Measurements from ENCODE around the gene SAMM50. TPM values are rescaled to one million over a fixed set of nuclear protein-coding genes. Genes with fewer than 3 reads are reported as not detected.

Gene SAMM50
- total RNA-seq, 1 donor from 2014 or later, result 48.0 TPM

GRCh38 chr22:43992331-43992821, 37.1 kb downstream of the SAMM50 start:
- no peaks in the 10 kb centered on the region for H3K36me3 Mint-ChIP-seq (ENCODE audit: unreplicated experiment)
- H3K4me1 Mint-ChIP-seq (ENCODE audit: low read depth, unreplicated experiment), result peaks cover 18% of the 10 kb centered on the region
- TF ChIP-seq CTCF (IDR thresholded peaks at IDR 0.05; ENCODE audit: partially characterized antibody, unreplicated experiment), result no peak

GRCh38 chr22:43993072-43993760, 38.0 kb downstream of the SAMM50 start:
- DNase-seq, result peak; percentile 80
- no peak overlapping the region for H3K4me3 Mint-ChIP-seq (ENCODE audit: unreplicated experiment)
- TF ChIP-seq CTCF (IDR thresholded peaks at IDR 0.05; ENCODE audit: partially characterized antibody, unreplicated experiment), result peak; percentile 93
- no peaks in the 10 kb centered on the region for H3K36me3 Mint-ChIP-seq (ENCODE audit: unreplicated experiment)
- no peaks in the 10 kb centered on the region for H3K9me3 Mint-ChIP-seq (ENCODE audit: unreplicated experiment)
- peaks cover 3% of the 10 kb centered on the region for H3K27me3 Mint-ChIP-seq (ENCODE audit: unreplicated experiment)
- H3K27ac Mint-ChIP-seq (ENCODE audit: unreplicated experiment), result peak overlapping the region; percentile 50
- peaks cover 18% of the 10 kb centered on the region for H3K4me1 Mint-ChIP-seq (ENCODE audit: low read depth, unreplicated experiment)

More at GRCh38 chr22:43992331-43992821, 37.1 kb downstream of the SAMM50 start:
- peak overlapping the region; percentile 20 for H3K4me3 Mint-ChIP-seq (ENCODE audit: unreplicated experiment)
- peaks cover 3% of the 10 kb centered on the region for H3K27me3 Mint-ChIP-seq (ENCODE audit: unreplicated experiment)
- peak; percentile 46 for DNase-seq
- H3K9me3 Mint-ChIP-seq (ENCODE audit: unreplicated experiment), result no peaks in the 10 kb centered on the region
- H3K27ac Mint-ChIP-seq (ENCODE audit: unreplicated experiment), result peak overlapping the region; percentile 54

- peaks cover 18% of the 10 kb centered on the region for H3K4me1 Mint-ChIP-seq (ENCODE audit: low read depth, unreplicated experiment)
- H3K27ac Mint-ChIP-seq (ENCODE audit: unreplicated experiment), result peak overlapping the region; percentile 40
- no peaks in the 10 kb centered on the region for H3K9me3 Mint-ChIP-seq (ENCODE audit: unreplicated experiment)
- no peak for DNase-seq
- H3K4me3 Mint-ChIP-seq (ENCODE audit: unreplicated experiment), result peak overlapping the region; percentile 45
- TF ChIP-seq CTCF (IDR thresholded peaks at IDR 0.05; ENCODE audit: partially characterized antibody, unreplicated experiment), result no peak
- no peaks in the 10 kb centered on the region for H3K36me3 Mint-ChIP-seq (ENCODE audit: unreplicated experiment)
- peaks cover 3% of the 10 kb centered on the region for H3K27me3 Mint-ChIP-seq (ENCODE audit: unreplicated experiment)
Observed at GRCh38 chr22:43994006-43994405, 38.8 kb downstream of the SAMM50 start.

GRCh38 chr22:43994416-43994815, 39.2 kb downstream of the SAMM50 start:
- Mint-ChIP-seq H3K27me3 (ENCODE audit: unreplicated experiment) (peaks cover 3% of the 10 kb centered on the region), H3K4me1 (ENCODE audit: low read depth, unreplicated experiment) (peaks cover 18% of the 10 kb centered on the region), H3K4me3 (ENCODE audit: unreplicated experiment) (no peak overlapping the region), H3K27ac (ENCODE audit: unreplicated experiment) (peak overlapping the region; percentile 15), H3K9me3 (ENCODE audit: unreplicated experiment) (no peaks in the 10 kb centered on the region), H3K36me3 (ENCODE audit: unreplicated experiment) (no peaks in the 10 kb centered on the region)
- TF ChIP-seq CTCF (IDR thresholded peaks at IDR 0.05; ENCODE audit: partially characterized antibody, unreplicated experiment), result no peak
- no peak for DNase-seq

GRCh38 chr22:43995057-43995685, 39.9 kb downstream of the SAMM50 start:
- Mint-ChIP-seq H3K27ac (ENCODE audit: unreplicated experiment) (no peak overlapping the region), H3K36me3 (ENCODE audit: unreplicated experiment) (no peaks in the 10 kb centered on the region), H3K27me3 (ENCODE audit: unreplicated experiment) (no peaks in the 10 kb centered on the region), H3K9me3 (ENCODE audit: unreplicated experiment) (no peaks in the 10 kb centered on the region), H3K4me3 (ENCODE audit: unreplicated experiment) (no peak overlapping the region), H3K4me1 (ENCODE audit: low read depth, unreplicated experiment) (peaks cover 18% of the 10 kb centered on the region)
- DNase-seq, result no peak
- no peak for TF ChIP-seq CTCF (IDR thresholded peaks at IDR 0.05; ENCODE audit: partially characterized antibody, unreplicated experiment)

Data from glutamatergic neuron (in vitro differentiated cells).